ENCODE results near the gene ATP6V1F. TPM values are rescaled to one million over a fixed set of nuclear protein-coding genes. Genes with fewer than 3 reads are reported as not detected.
"Not testable (repeated sequence)": the region's sequence is repeated elsewhere in the genome, so short reads cannot be mapped to it uniquely, and the experiment has no call there.

ATP6V1F gene
- total RNA-seq, 2 experiments from 2014 or later: 130 to 138 TPM

GRCh38 chr7:128904381-128905197, 41.9 kb downstream of the ATP6V1F start:
- H3K4me3 Mint-ChIP-seq: no peak overlapping the region
- ChIA-PET CTCF (interaction anchor here (1.1 to 3.4 kb wide), 3 partner anchors 29 to 187 kb away, joined by 3 to 23 read pairs (median 6); no protein-coding TSS in a partner anchor), POLR2A (no interaction called here)
- no peaks in the 10 kb centered on the region for H3K9me3 Mint-ChIP-seq (ENCODE audit: insufficient read depth)
- no peaks in the 10 kb centered on the region for H3K36me3 Mint-ChIP-seq (ENCODE audit: low read depth)
- H3K4me1 Mint-ChIP-seq (ENCODE audit: low read depth): peaks cover 3% of the 10 kb centered on the region
- ATAC-seq (peak; percentile 72), DNase-seq (peak; percentile 52)
- no peak overlapping the region for H3K27ac Mint-ChIP-seq
- H3K27me3 Mint-ChIP-seq (ENCODE audit: low read depth): peaks cover 19% of the 10 kb centered on the region

GRCh38 chr7:128906001-128906765, 43.5 kb downstream of the ATP6V1F start:
- peaks cover 30% of the 10 kb centered on the region for H3K27me3 Mint-ChIP-seq (ENCODE audit: low read depth)
- DNase-seq (no peak), ATAC-seq (no peak)
- H3K27ac Mint-ChIP-seq: no peak overlapping the region
- H3K9me3 Mint-ChIP-seq (ENCODE audit: insufficient read depth): no peaks in the 10 kb centered on the region
- H3K4me1 Mint-ChIP-seq (ENCODE audit: low read depth): peaks cover 3% of the 10 kb centered on the region
- H3K36me3 Mint-ChIP-seq (ENCODE audit: low read depth): no peaks in the 10 kb centered on the region
- no peak overlapping the region for H3K4me3 Mint-ChIP-seq
- POLR2A ChIA-PET: no interaction called here
- CTCF ChIA-PET: interaction anchor here (1.6 to 2.0 kb wide), 2 partner anchors 27 to 185 kb away, joined by 4 to 7 read pairs; no protein-coding TSS in a partner anchor

- POLR2A ChIA-PET: no interaction called here
- Mint-ChIP-seq H3K27ac (no peak overlapping the region), H3K27me3 (ENCODE audit: low read depth) (peaks cover 34% of the 10 kb centered on the region), H3K9me3 (ENCODE audit: insufficient read depth) (no peaks in the 10 kb centered on the region), H3K36me3 (ENCODE audit: low read depth) (no peaks in the 10 kb centered on the region), H3K4me1 (ENCODE audit: low read depth) (peaks cover 3% of the 10 kb centered on the region), H3K4me3 (no peak overlapping the region)
- ATAC-seq (no peak), DNase-seq (no peak)
- CTCF ChIA-PET: interaction anchor here (1.6 to 2.0 kb wide), 2 partner anchors 26 to 185 kb away, joined by 4 to 7 read pairs; no protein-coding TSS in a partner anchor
Measured at GRCh38 chr7:128906766-128907559, 44.3 kb downstream of the ATP6V1F start.

- Mint-ChIP-seq H3K4me1 (ENCODE audit: low read depth) (peaks cover 3% of the 10 kb centered on the region), H3K36me3 (ENCODE audit: low read depth) (no peaks in the 10 kb centered on the region), H3K9me3 (ENCODE audit: insufficient read depth) (no peaks in the 10 kb centered on the region), H3K27ac (no peak overlapping the region), H3K4me3 (no peak overlapping the region), H3K27me3 (ENCODE audit: low read depth) (peaks cover 36% of the 10 kb centered on the region)
- ChIA-PET CTCF (interaction anchor here (1.3 to 2.1 kb wide), 2 partner anchors 181 to 183 kb away, joined by 5 to 7 read pairs; no protein-coding TSS in a partner anchor), POLR2A (interaction anchor here (0.6 kb wide), 1 partner anchor 146 kb away, joined by 3 read pairs; the partner anchor contains the start of gene TNPO3)
- no peak for ATAC-seq
- no peak for DNase-seq
Measured at GRCh38 chr7:128908750-128909624, 46.3 kb downstream of the ATP6V1F start.

GRCh38 chr7:128909625-128910568, 47.2 kb downstream of the ATP6V1F start:
- H3K36me3 Mint-ChIP-seq (ENCODE audit: low read depth): no peaks in the 10 kb centered on the region
- no peak overlapping the region for H3K27ac Mint-ChIP-seq
- no peak overlapping the region for H3K4me3 Mint-ChIP-seq
- POLR2A ChIA-PET: no interaction called here
- DNase-seq (no peak), ATAC-seq (no peak)
- peaks cover 43% of the 10 kb centered on the region for H3K27me3 Mint-ChIP-seq (ENCODE audit: low read depth)
- H3K4me1 Mint-ChIP-seq (ENCODE audit: low read depth): no peaks in the 10 kb centered on the region
- CTCF ChIA-PET: interaction anchor here (1.0 to 2.4 kb wide), 4 partner anchors 15 to 182 kb away, joined by 3 to 7 read pairs (median 6); no protein-coding TSS in a partner anchor
- H3K9me3 Mint-ChIP-seq (ENCODE audit: insufficient read depth): no peaks in the 10 kb centered on the region

GRCh38 chr7:128910569-128910945, 47.9 kb downstream of the ATP6V1F start, which contains the start of gene KCP:
KCP (minus strand) TSS chr7:128910709; CDS start chr7:128910676, 33 bp downstream.
- ATAC-seq: no peak
- Mint-ChIP-seq H3K9me3 (ENCODE audit: insufficient read depth) (no peaks in the 10 kb centered on the region), H3K27ac (no peak within 1 kb of the TSS), H3K27me3 (ENCODE audit: low read depth) (peaks cover 47% of the 10 kb centered on the region), H3K4me1 (ENCODE audit: low read depth) (peaks cover 3% of the 10 kb centered on the region), H3K36me3 (ENCODE audit: low read depth) (no peaks in the 10 kb centered on the region), H3K4me3 (no peak within 1 kb of the TSS)
- ChIA-PET CTCF (interaction anchor here (1.0 to 2.4 kb wide), 2 partner anchors 14 to 181 kb away, joined by 3 to 6 read pairs; no protein-coding TSS in a partner anchor), POLR2A (interaction anchor here (0.7 kb wide), 1 partner anchor 144 kb away, joined by 3 read pairs; no protein-coding TSS in a partner anchor)
- no peak for DNase-seq

GRCh38 chr7:128911423-128912031, 48.9 kb downstream of the ATP6V1F start:
- ATAC-seq (no peak), DNase-seq (no peak)
- H3K4me3 Mint-ChIP-seq: no peak overlapping the region
- CTCF ChIA-PET: interaction anchor here (2.4 kb wide), 1 partner anchor 180 kb away, joined by 6 read pairs; no protein-coding TSS in a partner anchor
- H3K27me3 Mint-ChIP-seq (ENCODE audit: low read depth): peaks cover 48% of the 10 kb centered on the region
- H3K36me3 Mint-ChIP-seq (ENCODE audit: low read depth): no peaks in the 10 kb centered on the region
- H3K27ac Mint-ChIP-seq: no peak overlapping the region
- peaks cover 4% of the 10 kb centered on the region for H3K4me1 Mint-ChIP-seq (ENCODE audit: low read depth)
- POLR2A ChIA-PET: interaction anchor here (0.7 kb wide), 1 partner anchor 143 kb away, joined by 3 read pairs; no protein-coding TSS in a partner anchor
- no peaks in the 10 kb centered on the region for H3K9me3 Mint-ChIP-seq (ENCODE audit: insufficient read depth)

GRCh38 chr7:128912281-128912680, 49.6 kb downstream of the ATP6V1F start:
- Mint-ChIP-seq H3K27ac (no peak overlapping the region), H3K4me3 (no peak overlapping the region), H3K36me3 (ENCODE audit: low read depth) (no peaks in the 10 kb centered on the region), H3K27me3 (ENCODE audit: low read depth) (peaks cover 55% of the 10 kb centered on the region), H3K9me3 (ENCODE audit: insufficient read depth) (no peaks in the 10 kb centered on the region), H3K4me1 (ENCODE audit: low read depth) (peaks cover 4% of the 10 kb centered on the region)
- ChIA-PET POLR2A (no interaction called here), CTCF (interaction anchor here (2.4 kb wide), 1 partner anchor 179 kb away, joined by 6 read pairs; no protein-coding TSS in a partner anchor)
- ATAC-seq: no peak
- DNase-seq: no peak

GRCh38 chr7:128912709-128913495, 50.2 kb downstream of the ATP6V1F start:
- DNase-seq, CTCF ChIA-PET: not testable (repeated sequence)
- peaks cover 57% of the 10 kb centered on the region for H3K27me3 Mint-ChIP-seq (ENCODE audit: low read depth)

More at GRCh38 chr7:128912709-128913495, 50.2 kb downstream of the ATP6V1F start:
- H3K4me3 Mint-ChIP-seq; H3K27ac Mint-ChIP-seq; ATAC-seq; H3K4me1 Mint-ChIP-seq (ENCODE audit: low read depth); POLR2A ChIA-PET; H3K36me3 Mint-ChIP-seq (ENCODE audit: low read depth); H3K9me3 Mint-ChIP-seq (ENCODE audit: insufficient read depth): not testable (repeated sequence)

Measured in activated CD8-positive, alpha-beta T cell treated with anti-CD3 and anti-CD28 coated beads, Interleukin-2, amount 10 ng/mL, durations not matched to agents 7 days and 5 days (primary cell).